Islet of Langerhans (tissue), 1 donor: ENCODE data around the gene C20orf144.

Experiments
- FAIRE-seq: peaks from one replicate; lab custom pipeline; 2011; peaks lifted over from hg19 to GRCh38; lab: Jason Lieb, UNC

The C20orf144 gene

DNA sequence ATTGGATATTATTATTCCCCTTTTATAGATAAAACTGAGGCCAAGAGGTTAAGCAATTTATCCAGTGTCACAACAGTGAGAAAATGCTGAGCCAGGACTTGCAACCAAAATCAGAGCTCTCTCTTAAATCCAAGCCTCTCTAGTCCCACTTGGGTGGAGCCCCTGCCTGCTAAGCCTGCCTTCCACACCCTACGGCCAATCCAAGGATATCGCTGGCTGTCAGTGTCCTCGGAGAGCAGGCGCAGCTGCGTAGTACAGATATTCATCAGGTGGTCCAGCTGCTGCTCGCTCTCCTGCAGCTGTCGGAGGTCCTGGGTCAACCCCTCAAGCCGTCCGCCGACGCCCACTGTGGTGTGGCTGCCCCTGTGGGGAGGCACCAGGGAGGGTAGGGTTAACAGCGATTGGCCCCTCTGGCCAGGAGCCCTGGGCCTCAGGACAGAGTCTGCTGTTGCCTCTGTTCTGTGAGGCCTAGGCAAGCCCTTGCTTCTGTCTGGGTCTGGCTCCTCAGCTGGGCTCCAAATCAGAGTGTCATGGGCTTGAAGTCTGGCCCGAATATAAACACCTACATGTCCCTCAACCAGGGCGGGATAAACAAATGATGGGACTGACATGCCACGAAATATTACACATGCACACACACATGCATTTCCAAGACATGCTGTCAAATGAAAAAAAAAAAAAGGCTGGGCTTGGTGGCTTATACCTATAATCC is 16.0 kb downstream of the C20orf144 start:
- FAIRE-seq, result no peak

GRCh38 chr20:33679758-33680485 is 17.8 kb downstream of the C20orf144 start:
- no peak for FAIRE-seq

GRCh38 chr20:33680686-33681085 is 18.6 kb downstream of the C20orf144 start:
- no peak for FAIRE-seq

- FAIRE-seq, result no peak
Measured at GRCh38 chr20:33681288-33681687, 19.2 kb downstream of the C20orf144 start.

GRCh38 chr20:33681728-33682353 is 19.7 kb downstream of the C20orf144 start:
- no peak for FAIRE-seq

GRCh38 chr20:33684533-33685327 is 22.6 kb downstream of the C20orf144 start:
- no peak for FAIRE-seq

- no peak for FAIRE-seq
Measured at GRCh38 chr20:33685328-33686099, 23.4 kb downstream of the C20orf144 start.

DNA sequence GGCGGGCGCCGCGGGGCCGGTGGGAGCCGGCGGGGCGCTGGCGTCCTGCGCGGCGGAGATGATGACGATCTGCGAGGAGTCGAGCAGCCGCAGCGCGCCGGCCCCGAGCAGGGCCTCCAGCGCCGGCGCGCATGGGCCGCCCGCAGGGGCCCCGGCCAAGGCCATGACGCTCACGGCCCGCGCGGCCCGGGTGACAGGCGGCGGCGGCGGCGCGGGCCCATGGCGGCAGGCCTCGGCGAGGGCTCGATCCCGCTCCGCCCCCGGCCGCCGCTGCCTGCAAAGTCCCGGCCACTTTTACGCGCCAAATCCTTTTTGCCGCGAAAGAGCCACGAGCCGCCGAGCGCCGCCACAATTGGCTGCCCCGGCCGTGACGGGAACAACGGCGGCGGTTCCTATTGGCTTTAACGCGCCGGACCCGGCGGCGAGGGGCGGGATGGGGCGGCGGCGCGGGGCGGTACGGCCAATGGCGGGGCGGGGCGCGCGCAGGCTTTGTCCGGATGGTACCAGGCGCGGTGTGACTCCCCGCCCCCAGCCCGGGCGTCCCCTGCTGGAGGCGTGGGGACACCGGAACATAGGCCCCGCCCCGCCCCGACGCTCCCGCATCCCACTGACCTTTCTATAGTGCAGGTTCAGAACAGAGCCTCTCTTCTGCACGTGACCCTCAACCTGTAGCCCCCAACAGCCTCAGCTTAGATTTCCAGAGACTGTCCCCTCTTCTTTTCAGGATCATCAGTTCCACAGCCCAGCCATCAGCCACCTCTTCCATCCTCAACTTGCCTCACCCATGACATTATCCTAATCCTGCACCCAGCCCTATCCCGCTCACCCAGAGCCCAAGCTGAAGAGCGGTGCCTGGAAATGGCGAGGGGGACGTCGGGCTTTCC is 24.2 kb downstream of the C20orf144 start, which contains the start of gene E2F1:
TSS of gene E2F1 (minus strand) at position 286 of the 884 bp plus-strand sequence. CDS start at position 165, 121 bp downstream.
- FAIRE-seq, result no peak

- no peak for FAIRE-seq
Measured at GRCh38 chr20:33686984-33687366, 24.8 kb downstream of the C20orf144 start.

DNA sequence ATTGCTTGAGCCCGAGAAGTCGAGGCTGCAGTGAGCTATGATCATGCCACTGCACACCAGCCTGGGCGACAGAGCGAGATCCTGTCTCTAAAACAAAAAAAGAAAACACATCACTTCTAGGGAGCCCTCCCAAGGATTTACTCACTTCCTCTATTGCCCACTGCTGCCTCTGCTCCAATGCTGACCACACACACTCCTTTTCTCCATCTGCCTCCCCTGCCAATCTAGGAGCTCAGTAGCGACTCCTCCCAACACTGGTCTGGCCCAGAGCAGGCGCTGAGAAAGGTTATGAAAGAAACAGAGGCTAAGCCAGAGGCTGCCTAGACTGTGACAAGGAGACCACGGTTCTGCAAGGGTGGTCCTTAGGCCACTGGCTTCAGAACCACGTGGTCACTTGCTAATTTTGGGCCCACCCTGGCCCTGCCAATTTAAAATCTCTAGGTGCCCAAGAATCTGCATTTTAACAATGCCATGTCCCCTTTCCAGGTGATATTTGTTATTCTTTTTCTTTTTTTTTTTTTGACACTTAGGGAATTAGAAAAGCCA is 25.3 kb downstream of the C20orf144 start:
- no peak for FAIRE-seq

- FAIRE-seq, result no peak
Measured at GRCh38 chr20:33687993-33688937, 26.1 kb downstream of the C20orf144 start.

DNA sequence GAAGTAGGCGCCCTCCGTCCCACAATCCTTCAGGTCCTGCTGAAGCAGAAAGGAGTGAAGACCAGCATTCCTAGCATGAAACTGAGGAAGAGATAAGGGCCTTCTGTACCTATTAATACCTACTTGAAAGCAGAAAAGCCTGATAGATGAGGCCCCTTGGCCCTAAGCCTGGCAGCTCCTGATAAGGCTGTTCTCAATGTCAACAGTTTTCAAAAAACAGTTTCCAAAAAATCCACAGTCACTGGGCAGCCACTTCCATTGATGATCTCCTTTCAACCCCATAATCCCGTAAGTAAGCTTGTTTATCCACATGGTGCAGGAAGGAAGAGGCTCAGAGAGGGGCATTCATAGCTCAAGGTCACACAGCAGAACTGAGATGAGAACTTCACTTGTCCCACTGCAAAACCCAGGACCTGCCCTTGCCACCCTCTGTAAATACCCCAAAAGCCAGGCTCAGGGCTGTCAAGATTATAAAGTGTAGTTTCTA is 26.9 kb downstream of the C20orf144 start:
- FAIRE-seq, result no peak

DNA sequence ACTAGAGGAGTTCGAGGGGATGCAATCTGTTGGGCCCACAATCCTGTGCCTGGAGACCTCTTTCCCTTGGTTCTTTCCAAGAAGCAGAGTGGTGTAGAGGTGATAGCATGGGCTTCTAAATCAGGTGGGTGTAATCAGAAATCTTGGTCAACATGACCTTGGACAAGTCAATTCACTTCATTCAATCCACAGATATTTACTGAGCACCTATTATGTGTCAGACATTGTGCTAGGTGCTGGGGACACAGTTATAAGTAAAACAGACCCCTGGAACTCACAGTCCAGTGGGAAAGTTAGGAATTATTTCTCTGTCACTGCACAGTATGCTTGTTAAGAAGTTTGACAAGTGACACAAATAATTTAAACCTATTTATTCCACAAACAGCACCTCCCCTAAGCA is 27.4 kb downstream of the C20orf144 start:
- FAIRE-seq, result no peak

GRCh38 chr20:33689973-33690372 is 27.8 kb downstream of the C20orf144 start:
- no peak for FAIRE-seq

- FAIRE-seq, result no peak
Measured at GRCh38 chr20:33693289-33693688, 31.2 kb downstream of the C20orf144 start.

DNA sequence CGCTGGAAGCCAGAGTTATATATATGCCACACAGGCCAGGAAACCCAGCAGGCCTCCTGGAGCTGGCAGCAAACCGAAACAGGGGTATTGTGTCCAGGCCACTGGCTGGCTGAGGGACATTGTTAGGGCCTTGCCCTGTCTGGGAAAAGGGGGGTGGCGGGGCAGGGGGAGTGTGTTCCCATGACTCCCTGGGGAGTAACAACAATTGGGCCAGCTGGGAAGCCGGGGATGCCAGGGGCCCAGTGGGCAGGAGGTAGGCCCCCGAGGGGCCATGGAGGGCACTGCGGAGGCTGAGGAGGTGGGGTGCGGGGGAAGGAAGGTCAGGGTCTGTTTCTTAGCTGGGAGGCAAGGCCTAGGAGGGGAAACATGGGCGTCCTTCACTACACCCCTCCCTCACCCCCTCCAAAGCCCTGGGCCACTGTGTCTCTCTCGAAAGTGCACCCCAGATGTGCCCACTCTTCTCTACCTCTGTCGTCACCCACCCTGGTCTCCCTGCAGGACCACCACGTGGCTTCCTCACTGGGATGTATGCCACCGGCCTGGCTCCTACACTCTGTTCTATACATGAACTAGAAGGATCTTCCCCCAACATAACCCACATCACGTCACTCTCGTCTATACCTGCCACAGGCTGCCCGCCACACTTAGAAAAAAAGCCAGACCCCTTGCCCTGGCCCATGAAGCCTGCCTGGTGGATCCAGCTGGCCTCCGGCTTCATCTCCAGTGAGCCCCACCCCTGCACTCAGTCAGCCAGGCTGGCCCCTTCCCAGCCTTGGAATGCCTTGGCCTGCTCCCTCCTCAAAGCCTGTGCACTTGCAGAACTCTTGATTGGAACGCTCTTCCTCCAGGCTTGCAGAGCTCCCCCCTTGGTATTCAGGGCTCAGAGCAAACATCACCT is 31.9 kb downstream of the C20orf144 start:
- FAIRE-seq, result no peak

- FAIRE-seq, result no peak
Measured at GRCh38 chr20:33694639-33695012, 32.5 kb downstream of the C20orf144 start.

DNA sequence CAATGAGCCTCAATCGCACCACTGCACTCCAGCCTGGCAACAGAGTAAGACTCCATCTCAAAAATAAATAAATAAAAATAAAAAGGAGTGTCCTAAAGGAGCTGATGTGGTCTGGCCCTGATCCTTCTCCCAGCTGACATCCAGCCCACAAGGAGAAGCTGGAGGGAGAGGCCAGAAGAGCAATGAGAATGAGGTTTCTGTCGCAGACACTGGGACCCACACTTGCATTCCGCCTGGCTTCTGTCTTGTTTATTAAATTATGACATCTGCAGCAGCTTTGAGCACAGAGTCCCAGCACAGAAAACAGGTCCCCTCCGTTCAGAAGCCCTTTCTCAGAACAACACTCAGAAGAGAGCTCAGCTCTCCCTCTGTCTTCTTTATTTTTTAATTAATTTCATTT is 34.3 kb downstream of the C20orf144 start:
- no peak for FAIRE-seq
